ENCODE results near the gene ERCC6L. TPM values are rescaled to one million over a fixed set of nuclear protein-coding genes. Genes with fewer than 3 reads are reported as not detected.

ERCC6L gene
- total RNA-seq: under 1 TPM in 3 of 10 donors, not detected in 7; 0.08 to 0.23 (median 0.17) TPM
- under 1 TPM in 1 of 2 donors, not detected in 1; 0.01 TPM for polyA plus RNA-seq
- long read RNA-seq, donor 1: 0 reads
- long read RNA-seq, donor 2: 0 reads
- long read RNA-seq, donor 3, partial matches to known transcripts: 0 of 1 reads
- long read RNA-seq, donor 3, other reads (novel, unspliced or antisense): 1 of 1 reads

GRCh38 chrX:72238721-72239475 lies at the start of gene ERCC6L:
ERCC6L (minus strand) TSS chrX:72239027; CDS start chrX:72238911, 116 bp downstream.
- no peaks in the 10 kb centered on the region for H3K36me3 ChIP-seq
- no peak for TF ChIP-seq CTCF (IDR thresholded peaks at IDR 0.05)
- 0 to 1% methylated on average over 53 to 59 of the region's 59 CpGs for WGBS, 2 donors
- intact Hi-C loops (cut with DNase I): no loop called here
- H3K4me3 ChIP-seq: peak within 1 kb of the TSS in 8 of 10 donors; percentile 19 to 49 (median 42)
- ATAC-seq (peak; percentile 98 to 100 (median 99)), DNase-seq (peak; percentile 83 to 89)
- H3K27me3 ChIP-seq: peaks cover 0 to 4% (median 0%) of the 10 kb centered on the region in 7 donors
- no peaks in the 10 kb centered on the region for H3K9me3 ChIP-seq
- peak within 1 kb of the TSS in 4 of 10 donors; percentile 22 to 66 (median 34) for H3K27ac ChIP-seq
- H3K4me1 ChIP-seq: peaks cover 0 to 11% (median 0%) of the 10 kb centered on the region in 9 donors

GRCh38 chrX:72282302-72282701 lies 43.5 kb upstream of the ERCC6L start:
- TF ChIP-seq CTCF (IDR thresholded peaks at IDR 0.05): no peak
- Histone ChIP-seq H3K9me3 (no peaks in the 10 kb centered on the region), H3K27me3 (peaks cover 0 to 53% (median 0%) of the 10 kb centered on the region in 7 donors), H3K27ac (no peak overlapping the region), H3K4me1 (peaks cover 0 to 2% (median 0%) of the 10 kb centered on the region in 9 donors), H3K36me3 (no peaks in the 10 kb centered on the region), H3K4me3 (no peak overlapping the region)
- DNase-seq (no peak), ATAC-seq (no peak)
- 96 to 98% methylated on average over 1 of the region's 1 CpG for WGBS, 2 donors
- intact Hi-C loops (cut with DNase I): no loop called here

GRCh38 chrX:72280321-72280845 lies 41.6 kb upstream of the ERCC6L start:
- intact Hi-C loops (cut with DNase I): no loop called here
- Histone ChIP-seq H3K9me3 (no peaks in the 10 kb centered on the region), H3K4me3 (no peak overlapping the region), H3K36me3 (peaks cover 0 to 6% (median 0%) of the 10 kb centered on the region in 9 donors), H3K27me3 (peaks cover 0 to 34% (median 0%) of the 10 kb centered on the region in 7 donors), H3K27ac (no peak overlapping the region), H3K4me1 (peaks cover 0 to 14% (median 8%) of the 10 kb centered on the region in 9 donors)
- DNase-seq (no peak), ATAC-seq (no peak)
- TF ChIP-seq CTCF (IDR thresholded peaks at IDR 0.05): no peak
- 67 to 73% methylated on average over 5 of the region's 5 CpGs for WGBS, 2 donors

GRCh38 chrX:72276478-72276953 lies 37.7 kb upstream of the ERCC6L start:
- WGBS, 2 donors: 1 to 2% methylated on average over 11 to 18 of the region's 18 CpGs
- ATAC-seq: peak in 6 of 8 donors; percentile 4 to 54 (median 52)
- H3K9me3 ChIP-seq: no peaks in the 10 kb centered on the region

More at GRCh38 chrX:72276478-72276953, 37.7 kb upstream of the ERCC6L start:
- peak overlapping the region; percentile 39 to 88 (median 82) for H3K27ac ChIP-seq
- peak in 1 of 2 donors; percentile 3 for DNase-seq
- peak overlapping the region; percentile 48 to 86 (median 73) for H3K4me3 ChIP-seq
- H3K27me3 ChIP-seq: peaks cover 0 to 21% (median 0%) of the 10 kb centered on the region in 7 donors
- no peak for TF ChIP-seq CTCF (IDR thresholded peaks at IDR 0.05)
- H3K4me1 ChIP-seq: peaks cover 0 to 43% (median 11%) of the 10 kb centered on the region in 9 donors
- peaks cover 0 to 44% (median 5%) of the 10 kb centered on the region in 9 donors for H3K36me3 ChIP-seq
- intact Hi-C loops (cut with DNase I): loop anchor here in 1 of 10 donors (10.0 kb wide), 1 partner anchor 272 kb away; no protein-coding TSS in a partner anchor
